ENCODE measurements around the gene ZNF407. TPM values are rescaled to one million over a fixed set of nuclear protein-coding genes. Genes with fewer than 3 reads are reported as not detected.

Gene ZNF407
- total and polyA plus RNA-seq, 2 of the 13 experiments (the other 11 are each of a cell fraction or from before 2014, with no cell fraction given): 2.3 to 8.7 TPM

GRCh38 chr18:75075429-75075841, 477.8 kb downstream of the ZNF407 start:
- CTCF ChIA-PET (ENCODE audit: low intra/inter-chr PET ratio, low total read pairs): no interaction called here
- peaks cover 1 to 25% of the 10 kb centered on the region in 2 experiments; a peak in 3 of 5 replicates for H3K27me3 ChIP-seq (ENCODE audit: control insufficient read depth in 1 of 2, insufficient read depth in 2 of 2, low read length in 2 of 2)
- FAIRE-seq (no peak), ATAC-seq (no peak), DNase-seq (ENCODE audit: low spot score) (no peak)
- H3K9ac ChIP-seq (ENCODE audit: insufficient read depth, low read depth, low read length): no peak overlapping the region
- peaks cover 9% of the 10 kb centered on the region for H3K9me3 ChIP-seq (ENCODE audit: low read length)
- no peaks in the 10 kb centered on the region for H3K36me3 ChIP-seq (replicated peaks in 1 of 2; ENCODE audit: control insufficient read depth in 1 of 2, insufficient read depth in 2 of 2, low read length in 2 of 2)
- in situ Hi-C loops (cut with HindIII; ENCODE audit: extremely low pct_ligation_motif_present, low pct_unique_long_range_greater_than_20kb): no loop called here
- no peaks in the 10 kb centered on the region for H3K79me2 ChIP-seq (ENCODE audit: insufficient read depth, low read length)
- peaks cover 20% of the 10 kb centered on the region for H3K4me1 ChIP-seq (ENCODE audit: insufficient read depth, low read length)
- H3K27ac ChIP-seq (ENCODE audit: extremely low read length, insufficient read depth, low read length): no peak overlapping the region
- H4K20me1 ChIP-seq (ENCODE audit: insufficient read depth, low read length): no peaks in the 10 kb centered on the region
- intact Hi-C loops (cut with micrococcal nuclease; ENCODE audit: unreplicated experiment): no loop called here
- BruUV-seq (replicated peaks): no TSS peak
- no peak overlapping the region for H2AFZ ChIP-seq (ENCODE audit: low read length)
- POLR2A ChIA-PET: no interaction called here
- TF ChIP-seq MXD4 (CRISPR knock-in tag; IDR thresholded peaks at IDR 0.05) (no peak), MTA3 (CRISPR knock-in tag; IDR thresholded peaks at IDR 0.05) (no peak), RFXANK (CRISPR knock-in tag; IDR thresholded peaks at IDR 0.05) (no peak), ZEB1 (IDR thresholded peaks at IDR 0.05; ENCODE audit: insufficient replicate concordance, low read depth) (no peak), ZNF780A (CRISPR knock-in tag; IDR thresholded peaks at IDR 0.05) (no peak), THAP9 (CRISPR knock-in tag; IDR thresholded peaks at IDR 0.05; ENCODE audit: borderline replicate concordance) (no peak), NFE2 (CRISPR knock-in tag; IDR thresholded peaks at IDR 0.05) (no peak), ATF7-NPFF (CRISPR knock-in tag; IDR thresholded peaks at IDR 0.05; ENCODE audit: low read depth) (no peak), SMC3 (IDR thresholded peaks at IDR 0.05; ENCODE audit: low read length) (no peak), JARID2 (CRISPR knock-in tag; IDR thresholded peaks at IDR 0.05; ENCODE audit: insufficient replicate concordance) (no peak), ATM (IDR thresholded peaks at IDR 0.05; ENCODE audit: borderline replicate concordance) (no peak), ZNF556 (CRISPR knock-in tag; IDR thresholded peaks at IDR 0.05; ENCODE audit: borderline replicate concordance) (no peak), ZNF232 (CRISPR knock-in tag; IDR thresholded peaks at IDR 0.05; ENCODE audit: borderline replicate concordance) (no peak), SPEN (CRISPR knock-in tag; IDR thresholded peaks at IDR 0.05; ENCODE audit: low read depth) (no peak), ZNF160 (CRISPR knock-in tag; IDR thresholded peaks at IDR 0.05) (no peak), MLLT10 (CRISPR knock-in tag; IDR thresholded peaks at IDR 0.05) (no peak)
- TF ChIP-seq, protein P1, sequence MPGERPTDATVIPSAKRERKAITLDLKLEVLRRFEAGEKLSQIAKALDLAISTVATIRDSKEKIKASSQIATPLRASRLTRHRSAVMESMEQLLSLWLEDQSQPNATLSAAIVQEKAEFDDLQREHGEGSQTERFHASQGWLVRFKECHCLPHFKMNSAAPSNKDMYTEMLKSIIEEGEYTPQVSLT (CRISPR knock-in tag; IDR thresholded peaks at IDR 0.05; ENCODE audit: borderline replicate concordance, low read depth): no peak
- H3K4me2 ChIP-seq (ENCODE audit: low read depth, low read length): no peak overlapping the region; the same call in 1 of the 2 replicates
- no peak overlapping the region for H3K4me3 ChIP-seq (replicated peaks in 1 of 3; ENCODE audit: insufficient read depth in 1 of 3, low read depth in 2 of 3, low read length in 3 of 3)
- WGBS (ENCODE audit: low lambda C conversion rate): 12% methylated on average over 7 of the region's 12 CpGs
